ENCODE data around the gene MYL10.
"Not testable (repeated sequence)": the region's sequence is repeated elsewhere in the genome, so short reads cannot be mapped to it uniquely, and the experiment has no call there.

The MYL10 gene

DNA sequence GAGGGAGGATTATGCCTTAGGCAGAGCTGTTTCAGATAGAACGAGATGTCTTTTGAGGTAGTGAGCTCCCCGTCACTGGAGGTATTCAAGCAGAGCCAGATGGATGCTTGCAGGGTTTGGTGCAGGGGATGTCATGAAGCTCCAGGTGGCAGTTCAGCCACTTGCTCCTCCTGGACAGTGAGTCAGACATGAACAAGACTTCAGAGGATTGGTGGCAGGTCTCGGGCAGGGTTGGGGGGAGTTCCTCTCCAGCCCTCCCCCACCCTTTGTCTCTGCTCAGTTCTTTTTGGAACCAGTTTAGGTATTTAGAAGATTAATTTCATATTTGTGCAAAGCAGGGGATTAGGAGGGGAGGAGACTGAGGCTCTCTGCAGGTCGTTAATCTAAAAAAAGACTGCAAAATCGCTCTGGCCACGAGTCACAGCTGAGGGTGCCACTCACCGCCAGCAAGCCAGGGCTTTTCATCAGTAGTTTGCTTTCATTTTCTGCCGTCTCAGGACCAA is 21.5 kb upstream of the MYL10 start:
- no peak for DNase-seq

DNA sequence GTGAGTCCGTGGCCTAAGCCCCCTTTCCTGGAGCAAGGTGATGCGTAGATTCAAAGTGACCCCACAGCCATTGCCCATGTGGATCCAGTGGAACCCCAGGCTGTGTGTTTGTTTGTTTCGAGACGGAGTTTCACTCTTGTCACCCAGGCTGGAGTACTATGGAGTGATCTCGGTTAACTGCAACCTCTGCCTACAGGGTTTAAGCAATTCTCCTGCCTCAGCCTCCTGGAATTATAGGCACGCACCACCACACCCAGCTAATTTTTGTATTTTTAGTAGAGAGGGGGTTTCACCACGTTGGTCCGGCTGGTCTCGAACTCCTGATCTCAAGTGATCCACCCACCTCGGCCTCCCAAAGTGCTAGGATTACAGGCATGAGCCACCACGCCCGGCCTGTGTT is 18.8 kb upstream of the MYL10 start:
- not testable (repeated sequence) for DNase-seq

DNA sequence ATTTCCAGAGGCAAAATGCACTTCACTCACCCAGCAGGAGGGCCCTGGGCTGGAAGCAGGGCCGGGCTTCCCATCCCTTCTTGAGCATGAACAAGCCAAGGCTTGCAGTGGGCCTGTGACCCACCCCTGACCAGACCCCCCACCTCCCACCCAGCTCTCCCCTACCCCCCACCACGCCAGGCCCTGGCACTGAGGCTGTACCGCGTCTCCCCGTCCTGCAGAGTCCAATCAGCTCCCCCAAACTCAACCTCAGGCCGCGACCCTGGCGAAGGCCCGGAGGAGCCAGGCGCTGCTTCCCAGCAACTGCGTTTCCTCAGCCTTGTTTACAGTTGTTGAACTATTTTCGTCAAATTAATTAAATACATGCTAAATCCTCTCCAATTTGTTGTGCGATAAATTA is 16.9 kb upstream of the MYL10 start:
- no peak for DNase-seq

DNA sequence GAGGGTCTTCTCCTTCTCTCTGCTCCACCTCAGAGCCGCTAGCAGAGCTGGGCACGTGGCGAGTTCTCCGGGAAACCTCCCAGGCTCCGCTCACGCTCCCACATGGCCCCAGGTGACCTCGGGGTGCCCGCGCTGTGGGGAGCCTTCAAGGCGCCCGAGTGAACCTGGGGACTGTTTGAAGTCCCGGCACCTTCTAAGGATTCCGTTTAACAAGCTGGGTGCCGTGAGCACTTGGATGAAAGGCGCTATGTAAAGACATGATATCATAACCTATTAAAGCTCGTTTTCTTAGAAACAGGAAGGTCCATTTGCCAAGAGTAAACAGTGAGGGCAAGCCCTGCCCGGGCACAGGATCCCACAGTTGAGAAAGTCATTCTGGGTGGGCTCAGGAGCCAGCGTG is 15.8 kb upstream of the MYL10 start:
- DNase-seq, result no peak

DNA sequence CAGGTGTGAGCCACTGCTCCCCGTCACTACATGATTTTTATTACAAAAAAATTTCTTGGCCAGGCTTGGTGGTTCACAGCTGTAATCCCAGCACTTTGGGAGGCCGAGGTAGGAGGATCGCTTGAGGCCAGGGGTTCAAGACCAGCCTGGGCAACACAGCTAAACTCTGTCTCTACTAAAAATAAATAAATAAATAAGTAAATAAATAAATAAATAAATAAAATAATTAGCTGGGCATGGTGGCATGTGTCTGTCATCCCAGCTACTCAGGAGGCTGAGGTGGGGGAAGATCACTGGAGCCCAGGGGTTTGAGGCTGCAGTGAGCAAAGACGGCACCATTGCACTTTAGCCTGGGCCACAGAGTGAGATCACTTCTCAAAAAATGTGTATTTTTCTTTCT is 10.0 kb upstream of the MYL10 start:
- DNase-seq, result not testable (repeated sequence)

DNA sequence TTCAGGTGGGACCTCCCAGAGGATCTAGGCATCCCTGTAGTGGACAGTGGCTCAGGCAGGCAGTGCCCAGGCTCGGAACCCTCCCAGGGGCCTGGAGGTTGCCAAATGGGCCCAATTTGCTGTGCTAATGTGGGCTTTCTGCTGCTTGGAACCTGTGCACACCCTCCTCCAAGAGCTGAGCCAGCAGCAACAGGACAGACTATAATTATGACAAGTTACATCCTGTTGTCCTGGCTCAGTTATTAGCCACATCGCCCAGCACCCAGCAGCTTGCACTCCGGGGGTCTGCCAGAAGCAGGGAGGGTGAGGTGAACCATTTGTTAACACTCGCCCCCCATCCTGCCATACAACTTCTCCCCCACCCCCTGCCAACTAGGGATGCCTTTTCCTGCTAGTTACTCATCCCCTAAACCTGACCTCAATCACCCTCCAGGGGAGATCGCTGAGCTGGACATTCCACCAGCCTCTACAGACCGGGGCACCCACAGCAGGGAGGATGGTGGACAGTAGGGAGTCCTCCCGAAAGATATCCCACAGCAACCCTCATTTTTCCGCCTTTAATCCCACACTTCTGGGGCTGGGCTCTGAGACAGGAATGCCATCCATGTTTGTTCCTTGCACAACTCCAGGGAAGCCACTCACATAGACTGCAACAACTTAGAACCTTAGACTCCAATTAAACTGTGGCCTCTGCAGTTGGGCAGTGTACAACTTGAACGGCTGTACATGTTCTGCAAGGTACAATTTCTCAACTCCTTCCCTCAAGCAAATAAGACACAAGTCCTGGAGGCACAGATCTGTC is 7.9 kb upstream of the MYL10 start:
- no peak for DNase-seq

DNA sequence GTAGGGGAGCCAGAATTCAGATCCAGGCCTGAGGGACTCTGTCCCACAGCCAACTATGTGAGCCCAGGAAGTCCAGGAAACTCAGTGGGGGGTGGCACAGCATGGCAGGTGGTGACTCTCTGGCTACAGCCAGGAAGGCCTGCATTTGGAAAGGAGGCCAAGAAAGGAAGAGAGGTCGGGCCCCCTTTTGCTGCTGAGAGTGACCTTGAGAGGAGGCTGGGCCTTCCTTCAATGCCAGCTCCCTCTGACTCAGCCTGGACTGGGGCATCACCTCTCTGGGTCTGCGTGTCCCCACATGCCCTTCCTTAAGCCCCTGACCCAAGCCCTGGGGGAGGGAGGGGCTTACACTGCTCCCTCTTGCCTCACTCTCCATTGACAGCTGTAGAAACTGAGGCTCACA is 6.4 kb upstream of the MYL10 start:
- no peak for DNase-seq

DNA sequence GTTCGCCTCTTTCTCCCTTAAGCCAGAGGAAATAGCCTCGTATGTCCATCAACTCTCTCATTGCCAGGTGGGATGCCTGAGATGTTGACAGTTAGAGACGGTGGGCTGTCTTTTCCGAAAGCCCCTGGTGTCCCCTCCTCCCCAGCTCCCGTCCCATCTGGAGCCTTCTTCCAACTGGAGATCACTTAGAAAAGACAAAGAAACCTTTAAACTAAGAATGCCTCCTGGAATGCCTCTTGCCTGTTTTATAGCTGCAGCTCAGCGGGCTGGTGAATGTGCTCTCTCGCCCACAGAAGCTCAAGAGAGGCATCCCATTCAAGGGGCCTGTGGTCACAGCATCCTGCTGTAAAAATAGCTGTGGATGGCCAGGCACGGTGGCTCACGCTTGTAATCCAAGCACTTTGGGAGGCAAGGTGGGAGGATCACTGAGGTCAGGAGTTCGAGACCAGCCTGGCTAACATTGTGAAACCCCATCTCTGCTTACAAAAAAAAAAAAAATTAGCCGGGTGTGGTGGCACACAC is 5.2 kb upstream of the MYL10 start:
- no peak for DNase-seq

DNA sequence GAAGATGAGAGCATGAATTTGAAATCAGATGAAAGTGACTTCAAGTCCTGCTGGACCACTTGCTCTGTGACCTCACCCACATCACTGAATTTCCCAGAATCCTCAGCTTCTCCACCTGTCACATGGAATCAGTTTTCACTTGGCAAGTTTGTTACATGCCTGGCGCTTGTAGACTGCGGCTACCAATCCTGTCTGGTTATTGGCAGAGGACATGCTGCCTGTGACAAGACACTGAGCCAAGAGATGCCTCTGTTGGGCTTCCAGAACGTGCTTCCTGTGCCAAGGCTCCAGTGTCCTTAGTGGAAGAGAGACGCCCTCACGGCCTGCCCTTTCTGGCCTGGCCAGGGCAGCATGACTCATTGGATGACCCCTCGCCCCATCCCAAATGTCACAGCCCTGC is 4.4 kb upstream of the MYL10 start:
- no peak for DNase-seq

DNA sequence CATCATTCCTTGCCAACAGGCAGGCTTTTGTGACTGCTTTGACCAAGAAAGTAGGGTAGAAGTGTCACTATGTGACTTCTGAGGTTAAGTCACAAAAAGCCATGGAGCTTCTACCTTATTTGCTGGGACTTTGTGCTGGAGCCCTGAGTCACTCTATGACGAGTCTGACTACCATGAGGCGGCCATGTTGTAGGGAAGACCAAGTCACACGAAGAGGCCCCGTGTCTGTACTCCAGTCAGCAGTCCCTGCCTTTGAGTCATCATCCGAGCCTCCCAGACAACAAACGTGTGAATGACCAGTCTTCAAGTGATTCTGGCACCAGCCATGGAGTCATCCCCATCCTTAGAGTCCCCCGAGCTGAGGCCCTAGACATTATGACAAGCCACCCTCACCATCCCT is 3.5 kb upstream of the MYL10 start:
- no peak for DNase-seq

DNA sequence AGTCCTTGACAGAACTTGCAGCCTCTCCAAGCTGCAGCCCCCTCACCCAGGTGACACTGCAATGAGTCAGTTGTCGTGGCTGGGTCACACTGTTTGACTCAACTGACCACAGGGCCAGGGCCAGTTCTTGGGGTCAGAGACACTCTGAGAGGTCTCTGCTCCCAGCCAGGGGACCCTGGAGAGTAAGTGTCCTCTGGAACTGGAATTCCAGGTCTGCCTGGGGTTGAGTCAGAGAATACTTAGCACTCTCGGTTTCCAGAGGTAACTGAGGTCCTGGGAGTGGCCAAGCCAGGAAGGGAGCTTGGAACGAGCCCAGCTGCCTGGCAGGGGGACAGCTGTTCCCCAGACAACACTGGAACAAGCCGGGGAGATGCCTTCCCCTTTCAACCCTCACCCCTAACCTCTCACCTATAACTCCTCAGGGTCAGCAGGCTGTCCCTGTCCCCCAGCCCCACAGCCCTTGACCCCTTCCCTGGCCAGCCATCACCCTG is 2.2 kb upstream of the MYL10 start:
- DNase-seq, result no peak

DNA sequence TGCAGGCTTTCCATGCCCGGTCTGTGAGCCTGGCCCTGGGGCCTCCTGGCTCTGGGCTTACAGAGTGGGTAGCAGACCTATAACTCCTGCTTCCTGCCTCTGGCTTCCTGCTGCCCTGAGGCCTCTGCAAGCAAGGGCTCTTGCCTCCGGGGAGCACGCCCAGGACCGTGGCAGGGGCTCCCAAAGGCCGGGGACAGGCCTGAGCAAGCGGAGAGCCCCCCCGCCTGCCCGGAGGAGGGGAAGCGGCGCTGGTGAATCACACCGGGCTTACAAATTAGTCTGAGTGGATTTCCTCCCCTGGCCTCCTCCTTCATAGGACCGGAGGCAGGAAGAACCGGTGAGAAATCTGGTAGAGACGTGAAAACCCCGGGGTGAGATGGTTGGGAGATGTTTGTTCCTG is 1.5 kb upstream of the MYL10 start:
- DNase-seq, result no peak

DNA sequence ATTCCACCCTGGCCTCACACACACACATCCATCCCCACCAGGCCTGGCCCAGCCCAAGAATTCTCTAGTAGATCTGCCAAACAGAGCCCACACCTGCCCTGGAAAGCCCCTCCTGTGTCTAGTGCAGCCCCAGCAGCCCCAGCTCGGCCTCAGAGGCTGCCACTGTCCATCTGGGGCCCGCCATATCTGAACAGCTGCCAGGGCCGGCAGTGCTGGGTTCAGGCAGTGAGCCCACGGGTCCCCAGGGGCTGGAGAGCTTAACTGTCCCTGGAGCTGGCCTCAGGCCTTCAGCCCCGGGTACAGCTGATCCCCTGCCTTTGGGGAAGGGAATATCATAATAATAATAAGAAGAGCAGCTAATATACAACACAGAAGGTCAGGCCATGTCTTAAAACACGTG is 574 bp downstream of the MYL10 start:
- no peak for DNase-seq

DNA sequence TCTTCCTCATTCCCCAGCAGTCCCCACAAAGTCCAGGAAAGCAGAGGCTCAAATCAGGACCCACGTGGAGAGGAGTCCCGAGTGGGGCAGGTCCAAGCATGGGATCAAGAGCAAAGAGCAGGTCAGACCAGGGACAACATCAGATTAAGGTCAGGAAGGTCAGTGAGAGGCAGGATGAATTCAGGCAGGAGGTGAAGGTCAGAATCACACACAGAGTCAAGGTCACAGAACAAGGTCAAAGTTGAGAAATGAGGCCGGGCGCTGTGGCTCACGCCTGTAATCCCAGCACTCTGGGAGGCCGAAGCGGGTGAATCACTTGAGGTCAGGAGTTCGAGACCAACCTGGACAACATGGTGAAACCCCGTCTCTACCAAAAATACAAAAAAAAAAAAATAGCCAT is 2.3 kb downstream of the MYL10 start:
- no peak for DNase-seq

DNA sequence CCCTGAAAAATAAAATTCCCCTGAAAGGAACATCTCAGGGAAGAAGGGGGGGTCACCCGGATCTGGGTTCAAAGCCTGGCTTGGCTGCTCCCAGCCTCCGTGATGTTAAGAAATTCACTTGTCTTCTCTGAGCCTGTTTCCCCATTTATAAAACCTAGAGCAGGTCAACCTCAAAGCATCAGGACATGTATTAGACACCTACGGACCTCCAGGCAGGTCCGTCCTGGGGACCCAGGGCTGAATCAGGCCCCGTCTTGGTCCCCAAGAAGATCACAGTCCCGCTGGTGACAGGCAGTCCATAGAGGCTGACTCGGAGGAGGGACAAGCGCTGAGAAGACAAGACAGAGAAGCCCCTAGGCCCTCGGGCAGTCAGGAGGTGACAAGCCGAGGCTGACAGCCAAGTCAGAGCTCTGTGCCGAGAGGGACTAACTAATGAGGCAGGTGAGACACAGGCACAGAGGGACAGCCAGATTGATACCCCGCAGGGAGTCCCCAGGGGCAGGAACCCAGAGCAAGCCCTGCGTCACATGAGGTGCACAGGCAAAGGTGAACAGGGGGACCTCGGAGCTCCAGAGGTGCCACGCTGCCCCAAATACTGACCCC is 2.9 kb downstream of the MYL10 start:
- DNase-seq, result no peak

DNA sequence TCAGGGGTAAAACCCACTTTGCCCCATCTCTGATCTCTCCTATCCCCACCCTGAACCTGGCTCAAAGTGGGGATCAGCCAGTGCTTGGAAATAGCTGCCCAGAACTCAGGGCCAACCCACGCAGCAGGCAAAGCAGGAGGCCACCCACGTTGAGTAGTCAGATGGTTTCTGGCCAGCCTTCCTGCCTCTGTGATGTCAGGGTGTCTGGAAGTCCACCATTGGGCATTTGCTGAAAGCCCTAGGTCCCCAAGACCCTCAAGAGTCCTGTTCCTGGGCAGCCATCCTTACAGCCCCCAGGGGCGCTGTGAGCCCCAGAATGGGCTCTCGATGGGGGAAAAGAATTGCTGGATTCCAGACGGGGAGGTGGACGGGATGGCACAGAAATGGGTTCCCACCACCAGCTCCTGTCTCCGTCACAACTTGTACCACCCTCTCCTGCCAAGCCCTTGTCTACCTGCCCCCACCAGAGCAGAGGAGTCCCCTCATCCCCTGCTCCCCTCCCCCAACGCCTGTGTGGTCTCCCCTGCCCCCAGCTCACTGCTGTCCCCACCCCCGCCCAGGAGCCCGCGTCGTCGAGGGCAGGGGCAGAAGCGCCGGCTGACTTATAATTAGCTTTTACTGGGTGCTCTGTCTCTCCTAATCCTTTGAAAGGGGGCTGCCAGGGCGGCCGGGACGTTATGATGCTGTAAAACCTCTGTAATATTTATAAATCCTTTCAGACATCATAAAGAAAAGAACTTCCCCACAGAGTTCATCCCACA is 3.9 kb downstream of the MYL10 start:
- no peak for DNase-seq

DNA sequence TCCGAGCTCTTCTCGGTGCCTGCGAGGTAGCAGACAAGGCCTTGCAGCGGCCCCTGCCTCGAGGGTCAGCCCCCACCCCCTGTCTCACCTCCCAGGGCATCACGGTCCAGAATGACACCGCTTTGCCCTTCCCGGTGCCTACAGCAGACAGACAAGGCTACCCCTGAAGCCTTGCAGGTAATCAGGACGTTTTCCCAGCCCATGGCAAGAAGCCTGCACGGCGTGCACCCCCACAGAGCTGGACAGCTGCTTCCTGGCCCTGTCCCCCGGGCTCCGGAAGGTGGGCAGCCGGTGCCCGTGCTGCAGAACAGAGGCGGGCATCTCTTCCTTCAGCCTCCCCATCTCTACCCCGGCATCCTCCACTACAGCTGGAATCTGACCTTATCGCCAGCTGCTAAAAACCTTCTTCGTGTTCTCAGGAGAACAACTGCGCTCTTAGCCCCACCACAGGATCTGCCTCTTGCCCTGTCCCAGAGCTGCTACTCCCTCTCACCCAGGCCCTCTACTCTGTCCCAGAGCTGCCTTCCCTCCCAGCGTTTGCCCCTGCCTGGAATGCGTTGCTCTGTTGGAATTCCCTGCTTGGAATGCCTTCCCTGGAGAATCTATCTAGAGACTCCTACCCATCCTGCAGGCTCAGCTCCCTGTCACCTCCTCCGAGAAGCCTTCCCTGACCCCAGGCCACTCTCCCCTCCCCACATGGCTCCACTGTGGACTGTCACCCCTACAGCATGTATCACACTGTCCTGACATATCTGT is 4.7 kb downstream of the MYL10 start:
- DNase-seq, result no peak

DNA sequence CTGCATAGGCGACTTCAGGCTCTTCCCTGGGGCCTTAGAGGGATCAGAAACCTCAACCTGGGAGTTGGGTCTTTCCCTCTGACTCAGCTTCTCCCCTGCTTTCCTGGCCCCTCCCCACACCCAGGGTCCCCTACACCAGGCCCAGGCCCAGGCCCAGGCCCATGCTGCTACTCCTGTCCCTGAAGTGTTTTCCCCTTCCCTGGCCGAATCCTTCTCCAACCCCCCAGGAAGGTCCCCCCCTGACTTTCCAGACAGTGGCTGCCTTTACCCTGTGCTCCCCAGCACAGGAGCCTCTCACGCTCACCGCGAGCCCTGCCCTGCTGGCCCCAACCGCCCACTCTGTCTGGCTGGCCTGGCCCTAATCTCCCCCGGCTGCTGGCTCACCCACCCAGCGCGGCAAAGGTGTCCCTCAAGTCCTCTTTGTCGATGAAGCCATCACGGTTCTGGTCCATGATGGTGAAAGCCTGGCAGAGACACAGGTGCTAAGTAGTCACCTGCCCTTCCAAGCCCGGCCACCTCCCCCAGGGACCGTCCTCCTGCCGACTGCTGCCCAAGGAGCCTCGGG is 6.4 kb downstream of the MYL10 start:
- no peak for DNase-seq

DNA sequence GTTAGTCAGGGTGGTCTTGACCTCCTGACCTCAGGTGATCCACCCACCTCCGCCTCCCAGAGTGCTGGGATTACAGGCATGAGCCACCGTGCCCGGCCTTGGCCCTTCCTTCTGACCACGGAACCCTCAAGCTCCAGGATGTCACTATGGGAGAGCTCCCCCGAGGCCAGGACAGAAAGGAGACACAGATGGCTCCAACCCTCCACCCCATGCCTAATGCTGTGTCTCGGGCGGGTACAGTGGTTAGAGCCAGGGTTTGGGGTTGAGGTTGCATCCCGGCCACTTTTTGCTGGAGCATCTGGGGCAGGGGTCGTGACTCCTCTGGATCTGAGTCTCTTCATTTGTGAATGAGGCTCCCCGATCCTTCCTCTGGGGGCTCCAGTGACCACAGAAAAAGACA is 8.1 kb downstream of the MYL10 start:
- DNase-seq, result no peak

DNA sequence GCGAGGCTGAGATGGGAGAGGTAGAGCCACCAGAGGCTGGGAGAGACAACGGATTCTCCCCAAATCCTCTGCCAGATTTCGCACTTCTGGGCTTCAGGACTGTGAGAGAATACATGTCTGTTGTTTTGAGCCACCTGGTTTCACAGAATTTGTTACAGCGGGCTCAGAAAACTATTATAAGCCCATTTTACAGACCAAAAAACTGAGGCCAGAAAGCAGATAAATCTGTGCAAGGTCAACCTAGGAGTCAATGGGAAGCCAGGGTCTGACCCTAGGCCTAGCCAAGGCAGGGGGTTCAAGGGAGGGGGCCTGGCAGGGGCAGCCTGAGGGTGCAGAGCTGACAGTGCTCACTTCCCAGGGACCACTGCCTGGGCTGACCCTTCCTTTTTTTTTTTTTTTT is 8.7 kb downstream of the MYL10 start:
- DNase-seq, result no peak

DNA sequence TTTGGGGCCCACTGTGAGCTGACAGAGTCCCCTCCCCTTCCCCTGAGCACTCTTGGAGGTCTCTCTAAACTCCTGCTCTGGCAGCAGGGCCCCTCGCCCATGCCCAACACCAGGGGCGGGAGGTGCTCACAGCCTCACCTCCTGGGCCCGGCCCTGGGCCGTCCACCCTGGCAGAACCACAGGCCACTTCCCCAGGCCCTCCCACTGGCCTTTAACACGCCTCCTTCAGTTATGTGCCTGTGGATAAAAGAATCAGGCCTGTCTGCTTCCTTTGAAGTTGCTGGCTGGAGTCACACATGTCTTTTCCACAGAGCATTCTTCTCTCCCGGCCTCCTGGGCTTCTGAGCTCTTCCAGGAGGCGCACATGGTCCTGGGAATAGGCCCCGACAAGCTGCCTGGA is 10.2 kb downstream of the MYL10 start:
- DNase-seq, result no peak

DNA sequence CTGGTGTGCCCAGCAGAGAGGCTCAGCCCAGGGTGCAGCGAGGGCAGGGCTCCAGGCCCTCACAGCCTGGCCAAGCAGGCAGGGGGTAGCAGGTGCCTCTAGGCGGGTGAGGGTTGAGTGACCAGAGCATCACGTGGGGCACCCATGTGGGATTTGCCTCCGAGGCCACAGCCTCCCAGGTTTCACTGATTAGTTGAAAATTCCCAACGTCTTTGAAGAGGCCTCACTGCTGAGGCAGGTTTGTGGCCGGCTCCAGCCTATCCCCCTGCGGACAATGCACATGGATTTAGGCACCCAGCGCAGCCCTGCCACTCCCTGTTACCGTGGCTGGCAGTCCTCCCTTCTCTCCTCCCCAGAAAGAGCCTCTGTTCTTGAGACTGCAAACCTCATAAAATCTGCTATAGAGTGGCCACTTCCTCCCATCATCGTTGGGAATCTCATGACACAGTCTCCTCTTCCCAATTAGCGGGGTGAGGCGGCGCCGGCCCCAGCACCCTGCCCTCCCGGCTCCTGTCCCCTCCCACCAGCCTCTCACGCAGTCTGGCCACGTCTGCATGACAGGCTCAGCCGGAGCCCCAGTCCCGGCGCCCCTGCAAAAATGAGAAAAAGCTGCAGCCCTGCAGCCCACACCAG is 10.8 kb downstream of the MYL10 start:
- no peak for DNase-seq
